ENCODE measurements around the gene WRAP73.
"Not testable (repeated sequence)": the region's sequence is repeated elsewhere in the genome, so short reads cannot be mapped to it uniquely, and the experiment has no call there.

The WRAP73 gene

DNA sequence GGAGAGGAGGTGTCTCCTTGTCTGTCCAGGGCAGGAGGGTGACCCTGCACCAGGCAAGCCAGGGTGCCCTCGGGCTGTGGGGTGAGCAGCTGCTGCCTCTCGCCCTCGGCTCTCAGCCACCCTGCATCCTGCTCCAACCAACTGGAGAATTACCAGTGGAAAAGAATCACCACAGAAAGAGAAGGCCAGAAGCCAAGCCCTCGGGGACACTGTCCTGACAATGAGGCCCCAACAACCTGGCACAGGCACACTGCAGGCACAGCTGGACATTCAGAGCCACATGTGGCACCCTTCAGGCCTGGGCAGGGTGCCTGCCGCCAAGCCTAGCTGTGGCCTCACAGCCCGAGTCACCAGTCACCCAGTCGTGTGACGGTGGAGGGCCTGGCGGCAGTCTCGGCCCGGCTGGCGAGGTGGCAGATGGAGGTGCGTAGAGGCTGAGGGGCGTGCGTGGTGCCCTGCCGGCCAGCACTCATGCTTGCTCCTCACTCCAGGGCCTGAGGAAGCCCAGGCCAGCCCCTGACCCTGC lies 50.6 kb downstream of the WRAP73 start:
- no peak for DNase-seq (ENCODE audit: low read depth, low spot score)

DNA sequence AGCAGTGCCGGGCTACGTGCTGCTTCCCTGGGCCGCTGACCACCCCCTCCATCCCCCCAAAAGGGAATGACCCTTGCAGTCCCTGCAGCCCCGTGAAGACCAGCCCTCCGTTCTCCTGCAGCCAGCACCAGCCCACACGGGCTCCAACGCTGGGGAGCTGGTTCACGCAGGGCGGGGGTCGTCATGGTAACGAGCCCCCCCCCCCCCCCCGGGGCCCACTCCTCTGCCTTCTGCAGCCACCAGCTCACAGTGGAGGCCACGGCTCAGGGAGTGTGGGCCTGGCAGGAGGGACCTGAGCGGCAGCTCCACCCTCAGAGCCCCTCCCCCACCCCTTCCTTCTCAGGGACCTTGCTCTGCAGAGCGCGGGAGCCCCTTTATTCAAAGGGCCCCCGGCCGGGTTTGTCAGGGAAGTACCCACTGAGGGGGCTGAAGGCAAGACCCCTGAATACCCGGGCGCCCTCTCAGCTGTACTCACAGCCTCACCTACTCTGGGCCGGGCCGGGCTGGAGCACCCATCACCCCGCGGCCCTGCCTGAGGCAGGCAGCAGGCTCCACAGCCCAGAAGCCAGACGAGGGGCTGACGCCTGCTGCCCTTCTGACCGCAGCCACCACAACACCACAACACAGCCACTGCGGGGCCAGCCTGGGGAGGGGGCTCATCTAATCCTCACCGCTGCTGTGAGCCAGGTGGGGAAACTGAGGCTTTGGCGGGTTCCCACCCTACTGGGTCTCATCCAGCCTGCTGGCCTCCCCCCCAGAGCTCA lies 51.2 kb downstream of the WRAP73 start:
- DNase-seq (ENCODE audit: low read depth, low spot score): no peak

DNA sequence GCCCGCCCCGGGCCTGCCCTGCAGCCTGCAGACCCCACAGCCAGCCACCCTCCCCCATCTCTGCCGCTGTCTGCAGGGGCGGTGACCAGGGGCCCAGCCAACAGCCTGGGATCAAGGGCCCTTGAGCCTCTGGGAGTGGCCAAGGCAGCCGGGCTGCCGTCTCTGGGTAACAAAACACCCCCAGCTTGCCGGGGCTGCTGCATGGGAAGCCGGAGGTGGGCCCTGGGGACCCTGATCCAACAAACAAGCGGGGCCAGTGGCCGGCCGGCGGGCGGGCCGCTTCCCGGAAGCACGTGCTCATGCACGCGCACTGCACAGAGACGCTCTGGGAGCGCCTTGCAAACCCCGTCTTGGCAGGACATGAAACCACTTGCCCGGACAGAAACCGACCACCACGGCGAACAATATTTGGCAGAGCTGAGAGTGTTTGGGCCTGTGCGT lies 51.8 kb downstream of the WRAP73 start:
- no peak for DNase-seq (ENCODE audit: low read depth, low spot score)

DNA sequence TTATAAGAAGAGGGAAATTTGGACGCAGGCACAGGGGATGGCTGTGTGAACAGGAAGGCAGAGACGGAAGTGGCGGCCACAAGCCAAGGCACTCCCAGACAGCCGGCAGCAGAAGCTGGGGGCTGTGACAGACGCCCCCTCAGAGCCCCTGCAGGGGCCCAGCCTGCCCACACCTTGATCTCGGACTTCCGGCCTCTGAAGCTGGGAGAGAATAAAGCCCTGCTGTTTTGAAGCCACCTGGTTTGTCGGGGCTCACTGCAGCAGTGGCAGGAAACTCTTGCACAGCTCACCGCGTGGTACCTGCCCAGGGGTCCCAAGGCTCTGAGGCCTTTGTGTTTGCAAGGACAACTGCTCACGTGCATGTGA lies 52.3 kb downstream of the WRAP73 start:
- DNase-seq (ENCODE audit: low read depth, low spot score): no peak

DNA sequence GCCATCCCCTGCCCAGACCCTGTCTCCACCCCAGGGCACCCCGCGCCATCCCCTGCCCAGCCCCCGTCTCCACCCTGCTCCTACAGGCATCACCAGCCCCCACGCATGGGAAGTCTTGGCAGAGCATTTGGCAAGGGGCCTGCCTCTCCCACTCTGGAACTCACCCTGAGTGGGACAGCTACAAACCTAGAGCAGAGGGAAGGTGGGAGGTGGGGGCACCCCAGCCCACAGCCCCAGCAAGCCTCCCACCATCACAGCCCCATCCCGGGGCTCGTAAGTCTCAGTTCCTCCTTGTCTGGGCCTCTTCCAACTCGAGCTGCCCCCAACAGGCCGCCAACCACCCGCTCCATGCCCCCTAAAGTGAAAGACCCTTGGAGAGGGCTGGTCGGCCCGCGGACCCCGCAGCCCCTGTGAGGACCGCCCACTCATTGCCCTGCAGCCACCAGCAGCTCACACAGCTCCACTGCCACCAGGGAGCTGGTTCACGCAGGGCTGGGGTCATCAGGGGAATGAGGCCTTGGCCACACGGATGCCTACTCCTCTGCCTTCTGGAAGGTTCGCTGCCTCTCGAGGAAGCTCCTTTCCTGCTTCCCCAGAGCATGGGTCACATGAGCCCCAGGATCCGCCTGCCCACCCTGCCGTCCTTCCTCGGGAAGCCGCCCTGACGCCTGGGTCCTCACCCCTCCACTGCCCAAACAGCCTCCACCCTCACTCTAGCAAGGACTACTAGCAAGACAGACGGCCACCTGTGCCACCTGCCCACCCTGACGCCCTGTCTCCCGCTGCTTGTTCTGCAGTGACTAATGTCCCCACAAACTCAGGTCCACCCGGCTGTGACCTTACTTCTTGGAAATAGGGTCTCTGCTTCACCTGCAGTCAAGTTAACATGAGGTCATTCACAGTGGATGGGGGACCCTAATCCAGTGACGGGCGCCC lies 53.0 kb downstream of the WRAP73 start:
- no peak for DNase-seq (ENCODE audit: low read depth, low spot score)

DNA sequence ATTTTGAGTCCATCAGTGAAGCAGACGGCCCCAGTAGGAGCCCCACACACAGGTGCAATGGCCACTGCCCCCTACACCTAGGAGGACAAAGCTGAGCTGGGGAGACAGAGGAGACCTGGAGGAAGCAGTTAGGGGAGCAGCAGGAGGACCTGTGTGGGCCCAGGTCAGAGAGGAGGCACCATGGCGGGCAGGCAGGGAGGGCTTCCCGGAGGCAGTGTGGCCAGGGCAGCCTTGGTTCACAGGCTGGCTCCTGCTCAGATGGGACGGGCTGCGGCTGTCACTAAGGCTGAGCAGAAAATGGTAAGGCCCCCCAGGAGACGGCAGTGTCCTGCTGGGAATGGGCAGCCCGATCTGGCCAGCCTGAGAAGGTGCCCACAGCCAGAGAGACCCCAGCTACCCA lies 54.0 kb downstream of the WRAP73 start:
- DNase-seq (ENCODE audit: low read depth, low spot score): no peak

DNA sequence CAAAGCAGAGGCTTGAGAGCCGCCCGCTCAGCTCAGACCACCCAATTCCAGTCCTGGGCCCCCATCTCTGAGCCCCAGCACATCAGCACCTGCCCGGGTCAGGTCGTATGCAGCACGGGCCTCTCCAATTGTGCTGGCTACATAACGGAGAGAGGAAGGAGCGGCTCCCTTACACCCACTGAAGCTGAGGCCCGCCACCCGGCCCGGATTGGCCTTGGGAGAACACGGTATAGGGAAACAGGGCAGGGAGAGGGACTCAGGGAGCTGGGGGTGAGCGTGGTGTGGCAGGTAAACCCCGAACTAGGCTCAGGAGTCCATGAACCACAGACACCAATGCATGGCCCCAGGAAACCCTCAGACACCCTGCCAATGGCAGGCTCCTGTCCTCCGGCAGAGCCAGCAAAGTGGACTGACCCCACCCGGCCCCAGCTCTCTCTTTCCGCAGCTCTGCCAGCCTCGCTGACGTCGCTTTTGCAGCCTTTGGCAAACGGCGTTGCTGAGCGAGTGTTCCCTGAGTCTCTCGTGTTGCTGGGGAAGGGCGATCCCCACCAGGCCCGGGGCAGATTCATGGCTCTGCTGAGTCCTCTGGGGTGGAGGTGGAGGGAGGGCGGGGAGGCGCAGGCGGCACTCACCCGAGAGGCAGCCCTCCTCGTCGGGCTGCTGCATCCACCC lies 55.1 kb downstream of the WRAP73 start:
- no peak for DNase-seq (ENCODE audit: low read depth, low spot score)

DNA sequence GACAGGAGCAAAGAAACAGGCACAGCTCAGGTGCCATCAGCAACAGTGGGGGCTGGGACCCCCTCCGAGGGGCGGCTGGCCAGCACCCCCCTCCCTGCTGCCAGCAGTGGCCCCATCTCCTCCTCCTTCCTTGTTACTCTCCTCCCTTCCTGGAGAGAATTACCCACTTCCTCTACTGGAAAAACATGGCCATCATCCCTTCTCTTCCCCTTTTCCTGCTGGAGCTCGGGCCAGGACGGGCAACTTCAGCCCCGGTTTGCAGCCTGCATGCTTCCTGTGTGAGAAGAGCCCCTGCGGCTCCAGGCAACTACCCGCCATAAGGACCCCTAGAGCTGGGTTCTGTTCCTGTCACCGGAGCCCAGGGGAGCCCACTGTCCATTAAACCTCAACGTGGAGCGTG lies 56.2 kb downstream of the WRAP73 start:
- no peak for DNase-seq (ENCODE audit: low read depth, low spot score)

DNA sequence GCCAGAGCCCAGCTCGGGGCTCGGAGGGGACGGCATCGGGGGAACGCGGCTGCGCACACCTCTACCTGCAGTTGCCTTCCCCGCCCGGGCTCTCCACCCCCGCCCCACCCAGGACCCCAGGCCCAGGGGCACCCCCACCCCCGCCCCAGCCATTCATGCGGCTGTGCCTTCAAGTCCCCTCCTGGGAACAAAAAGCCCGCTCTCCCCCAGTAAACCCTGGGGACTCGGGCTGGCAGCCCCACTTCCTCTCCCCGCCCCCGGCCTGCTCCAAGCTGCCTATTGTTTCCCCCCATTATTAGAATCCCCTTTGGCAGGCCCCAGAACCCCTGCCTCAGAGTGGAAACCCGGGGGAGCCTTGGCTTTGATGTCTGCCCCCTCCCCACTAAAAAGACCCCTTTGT lies 56.6 kb downstream of the WRAP73 start:
- DNase-seq (ENCODE audit: low read depth, low spot score): no peak

DNA sequence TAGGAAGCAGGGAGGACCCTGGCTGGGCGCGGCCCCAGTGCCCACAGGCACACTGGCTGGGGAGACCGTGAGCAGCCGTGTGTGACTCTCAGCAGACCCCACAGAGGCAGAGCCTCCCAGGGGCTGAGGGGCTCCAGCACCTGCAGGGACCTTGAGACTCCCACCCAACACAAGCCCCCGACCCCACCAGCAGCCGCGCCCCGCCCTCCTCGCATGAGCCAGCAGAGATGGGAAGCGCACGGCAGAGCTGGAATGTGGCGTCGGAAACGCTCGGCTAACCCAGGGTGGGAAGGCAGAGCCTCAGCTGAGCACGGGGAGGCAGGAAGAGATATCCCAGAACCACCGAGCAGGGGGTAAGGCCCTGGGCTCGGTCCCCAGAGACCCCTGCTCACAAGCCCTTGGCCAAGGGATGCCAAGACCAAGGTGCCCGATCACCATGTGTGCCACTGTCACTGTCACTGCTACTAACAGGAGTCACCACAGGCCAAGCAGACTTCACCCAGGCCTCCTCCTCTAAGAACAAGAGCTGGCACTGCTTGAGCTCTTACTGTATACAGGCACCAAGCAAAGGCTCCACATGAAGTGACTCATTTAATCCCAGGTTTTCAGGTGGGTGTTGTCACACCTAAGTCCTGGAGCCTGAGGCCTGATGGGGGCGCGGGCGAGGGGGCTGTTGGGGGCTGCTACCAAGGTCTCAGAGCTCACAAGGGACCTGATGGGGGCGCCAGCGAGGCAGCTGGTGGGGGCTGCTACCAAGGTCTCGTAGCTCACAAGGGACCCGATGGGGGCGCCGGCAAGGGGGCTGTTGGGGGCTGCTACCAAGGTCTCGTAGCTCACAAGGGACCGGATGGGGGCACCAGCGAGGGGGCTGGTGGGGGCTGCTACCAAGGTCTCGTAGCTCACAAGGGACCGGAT lies 58.7 kb downstream of the WRAP73 start:
- DNase-seq (ENCODE audit: low read depth, low spot score): no peak

DNA sequence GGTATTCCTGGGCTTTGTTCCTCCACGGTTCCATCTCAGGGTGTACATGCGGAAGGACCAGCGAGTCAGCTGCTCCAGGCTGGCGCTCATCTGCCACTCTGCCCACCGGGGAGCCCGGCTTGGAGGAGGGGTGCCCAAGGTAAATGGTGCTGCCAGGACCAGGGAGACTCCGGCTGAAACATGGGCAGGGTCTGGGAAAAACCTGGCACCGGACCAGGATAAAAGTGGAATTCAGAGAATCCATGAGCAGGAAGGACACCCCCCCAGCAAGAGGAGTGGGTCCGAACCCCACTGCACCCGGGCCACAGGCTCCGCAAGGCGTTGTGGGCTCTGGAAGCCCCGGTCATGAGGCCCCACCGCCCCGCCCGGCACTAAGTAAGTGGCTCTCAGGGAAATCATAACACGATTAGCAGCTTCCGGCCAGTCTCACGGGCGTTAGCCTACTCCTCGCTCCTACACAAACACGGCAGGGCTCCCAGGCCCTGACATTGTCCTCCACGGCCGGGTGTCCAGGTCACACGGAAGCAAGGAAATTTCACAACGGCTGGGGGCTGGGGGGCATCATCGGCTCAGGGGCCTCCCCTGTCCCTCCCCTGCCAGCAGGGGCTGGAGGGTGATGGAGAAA lies 59.7 kb downstream of the WRAP73 start:
- DNase-seq (ENCODE audit: low read depth, low spot score): no peak

DNA sequence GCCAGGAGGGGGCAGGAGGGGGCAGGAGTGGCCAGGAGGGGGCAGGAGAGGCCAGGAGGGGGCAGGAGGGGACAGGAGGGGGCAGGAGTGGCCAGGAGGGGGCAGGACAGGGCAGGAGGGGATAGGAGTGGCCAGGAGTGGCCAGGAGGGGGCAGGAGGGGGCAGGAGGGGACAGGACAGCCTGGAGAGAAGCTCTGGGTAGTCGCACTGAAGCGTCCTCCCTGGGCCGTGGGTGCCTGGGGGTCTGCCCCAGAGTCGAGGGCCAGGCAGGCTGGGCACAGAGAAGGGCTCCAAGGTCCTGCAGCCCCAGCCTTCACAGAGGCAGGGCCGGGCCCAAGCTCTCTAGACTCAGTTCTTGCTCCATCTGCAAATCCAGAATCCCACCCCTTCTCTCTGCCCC lies 61.5 kb downstream of the WRAP73 start:
- no peak for DNase-seq (ENCODE audit: low read depth, low spot score)

DNA sequence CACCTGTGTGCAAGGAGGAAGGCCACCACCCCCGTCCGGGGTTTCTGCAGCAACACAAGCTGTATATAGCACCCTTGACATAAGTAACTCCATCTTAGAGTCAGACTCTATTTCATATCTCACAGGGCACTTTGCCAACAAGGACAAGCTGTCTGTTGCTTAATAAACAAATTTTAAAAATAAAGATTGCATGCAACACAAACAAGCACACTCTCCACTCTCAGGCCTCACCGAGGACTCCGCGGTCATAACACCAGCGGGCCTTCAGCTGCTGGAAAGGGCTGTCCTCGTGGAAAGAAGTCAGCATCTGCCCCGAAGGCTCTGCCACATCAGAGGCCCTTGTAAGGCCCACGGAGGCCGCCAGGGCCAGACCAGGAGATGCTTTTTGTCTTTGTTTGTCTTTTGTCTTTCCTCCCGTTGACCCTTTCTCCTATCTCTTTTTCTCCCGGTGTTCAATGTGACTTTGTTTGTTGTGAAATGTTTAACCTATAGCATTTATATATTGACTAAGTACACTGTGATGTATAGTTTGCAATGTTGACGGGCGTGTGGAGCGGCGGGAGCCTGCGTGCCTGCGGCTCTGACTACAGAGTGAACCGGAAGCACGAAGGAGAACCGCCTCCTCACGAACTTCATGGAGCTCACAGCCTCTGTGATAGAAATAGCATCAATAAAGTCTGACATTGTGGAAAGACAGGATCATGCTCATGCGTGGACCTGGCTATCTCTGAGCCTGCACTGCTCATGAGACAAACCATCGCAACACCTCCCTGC lies 62.7 kb downstream of the WRAP73 start:
- DNase-seq (ENCODE audit: low read depth, low spot score): no peak

DNA sequence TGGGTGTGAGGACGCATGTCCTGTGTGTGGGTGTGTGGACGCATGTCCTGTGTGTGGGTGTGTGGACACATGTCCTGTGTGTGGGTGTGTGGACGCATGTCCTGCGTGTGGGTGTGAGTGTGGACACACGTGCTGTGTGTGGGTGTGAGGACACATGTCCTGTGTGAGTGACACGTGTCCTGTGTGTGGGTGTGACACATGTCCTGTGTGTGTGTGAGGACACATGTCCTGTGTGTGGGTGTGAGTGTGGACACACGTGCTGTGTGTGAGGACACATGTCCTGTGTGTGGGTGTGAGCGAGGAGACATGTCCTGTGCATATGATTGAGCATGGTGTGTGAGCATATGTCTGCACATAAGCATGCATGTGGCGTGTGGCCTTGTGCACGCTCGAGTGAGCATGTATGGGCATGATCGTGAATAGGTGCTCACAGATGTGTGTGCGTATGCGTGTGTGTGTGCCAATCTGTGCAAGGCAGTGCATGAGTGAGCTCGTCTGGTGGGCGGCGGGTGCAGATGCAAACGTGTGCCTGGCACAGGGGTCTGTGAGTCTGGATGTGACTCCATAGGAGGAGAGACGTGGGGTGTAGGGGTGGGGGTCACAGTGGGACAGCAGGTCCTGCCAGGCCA lies 63.8 kb downstream of the WRAP73 start:
- no peak for DNase-seq (ENCODE audit: low read depth, low spot score)

DNA sequence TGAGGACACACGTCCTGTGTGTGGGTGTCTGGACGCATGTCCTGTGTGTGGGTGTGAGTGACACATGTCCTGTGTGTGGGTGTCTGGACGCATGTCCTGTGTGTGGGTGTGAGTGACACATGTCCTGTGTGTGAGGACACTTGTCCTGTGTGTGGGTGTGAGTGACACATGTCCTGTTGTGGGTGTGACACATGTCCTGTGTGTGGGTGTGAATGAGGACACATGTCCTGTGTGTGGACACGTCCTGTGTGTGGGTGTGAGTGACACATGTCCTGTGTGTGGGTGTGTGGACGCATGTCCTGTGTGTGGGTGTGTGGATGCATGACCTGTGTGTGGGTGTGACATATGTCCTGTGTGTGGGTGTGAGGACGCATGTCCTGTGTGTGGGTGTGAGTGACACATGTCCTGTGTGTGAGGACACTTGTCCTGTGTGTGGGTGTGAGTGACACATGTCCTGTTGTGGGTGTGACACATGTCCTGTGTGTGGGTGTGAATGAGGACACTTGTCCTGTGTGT lies 64.5 kb downstream of the WRAP73 start:
- DNase-seq (ENCODE audit: low read depth, low spot score): not testable (repeated sequence)

DNA sequence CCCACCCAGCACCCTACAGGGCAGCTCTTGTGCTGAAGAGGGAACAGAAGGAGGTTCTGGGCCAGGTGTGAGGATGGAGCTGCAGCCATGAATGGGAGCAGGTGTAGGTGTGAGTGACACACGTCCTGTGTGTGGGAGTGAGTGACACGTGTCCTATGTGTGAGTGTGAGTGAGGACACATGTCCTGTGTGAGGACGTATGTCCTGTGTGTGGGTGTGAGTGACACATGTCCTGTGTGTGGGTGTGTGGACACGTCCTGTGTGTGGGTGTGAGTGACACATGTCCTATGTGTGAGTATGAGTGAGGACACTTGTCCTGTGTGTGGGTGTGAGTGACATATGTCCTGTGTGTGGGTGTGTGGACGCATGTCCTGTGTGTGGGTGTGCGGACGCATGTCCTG lies 65.0 kb downstream of the WRAP73 start:
- DNase-seq (ENCODE audit: low read depth, low spot score): no peak

DNA sequence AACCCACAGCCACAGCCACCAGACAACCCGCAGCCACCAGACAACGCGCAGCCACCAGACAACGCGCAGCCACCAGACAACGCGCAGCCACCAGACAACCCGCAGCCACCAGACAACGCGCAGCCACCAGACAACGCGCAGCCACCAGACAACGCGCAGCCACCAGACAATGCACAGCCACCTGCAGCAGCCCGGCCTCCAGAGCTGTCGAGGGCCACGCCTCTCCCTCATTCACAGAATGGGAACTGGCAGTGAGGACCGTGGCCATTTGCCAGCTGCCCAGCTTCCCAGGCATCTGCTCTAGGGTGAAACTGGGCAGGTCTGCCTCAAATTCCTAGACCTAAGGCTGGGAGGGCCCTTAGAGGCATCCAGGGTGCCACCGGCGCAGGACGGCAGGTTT lies 66.2 kb downstream of the WRAP73 start:
- DNase-seq (ENCODE audit: low read depth, low spot score): not testable (repeated sequence)

DNA sequence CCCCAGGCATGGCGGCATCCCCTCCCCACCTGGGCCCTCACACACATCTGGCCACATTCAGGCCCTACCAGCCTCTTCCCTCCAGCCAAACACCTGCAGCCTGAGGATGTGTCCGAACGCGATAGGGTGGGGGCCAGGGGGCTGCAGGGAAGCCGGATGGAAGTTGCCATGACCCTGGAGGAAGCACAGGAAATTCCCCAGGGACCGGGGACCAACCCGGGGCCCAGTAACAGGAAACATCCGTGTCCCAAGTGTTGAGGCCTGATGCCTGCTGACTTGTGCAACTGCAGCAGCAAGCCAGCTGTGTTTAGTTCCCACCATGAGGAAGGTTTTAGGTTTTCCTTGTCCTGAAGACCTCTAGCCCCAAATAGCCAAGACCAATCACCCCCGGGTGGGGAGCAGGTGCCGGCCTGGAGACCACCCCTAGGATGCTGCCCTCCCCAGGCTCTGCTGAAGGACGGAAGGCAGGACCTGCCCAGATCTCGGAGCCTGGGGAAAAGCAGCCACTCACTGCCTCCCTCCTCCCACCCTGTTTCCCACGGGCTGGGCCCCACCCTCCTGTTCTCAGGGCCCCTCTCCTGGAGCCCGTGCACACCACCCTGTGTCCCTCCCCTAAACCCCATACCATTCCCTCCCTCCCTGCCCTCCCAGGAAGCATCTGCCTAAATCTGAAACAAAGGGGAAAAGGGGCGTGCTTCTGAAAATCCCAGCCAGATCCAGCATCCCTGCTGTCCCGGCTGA lies 68.4 kb downstream of the WRAP73 start:
- no peak for DNase-seq (ENCODE audit: low read depth, low spot score)
